HG02943 (cell line): Measurements from ENCODE around the gene CEBPB.
"Not testable (repeated sequence)": the region's sequence is repeated elsewhere in the genome, so short reads cannot be mapped to it uniquely, and the experiment has no call there.

Experiments used
- ATAC-seq: cut with Tn5 transposase; IDR thresholded peaks from one replicate; pipeline ENCODE4 v1.9.1; 2021; ENCODE audit warnings: mild to moderate bottlenecking, low read depth, moderate library complexity; ENCODE audit not compliant: unreplicated experiment

CEBPB gene

DNA sequence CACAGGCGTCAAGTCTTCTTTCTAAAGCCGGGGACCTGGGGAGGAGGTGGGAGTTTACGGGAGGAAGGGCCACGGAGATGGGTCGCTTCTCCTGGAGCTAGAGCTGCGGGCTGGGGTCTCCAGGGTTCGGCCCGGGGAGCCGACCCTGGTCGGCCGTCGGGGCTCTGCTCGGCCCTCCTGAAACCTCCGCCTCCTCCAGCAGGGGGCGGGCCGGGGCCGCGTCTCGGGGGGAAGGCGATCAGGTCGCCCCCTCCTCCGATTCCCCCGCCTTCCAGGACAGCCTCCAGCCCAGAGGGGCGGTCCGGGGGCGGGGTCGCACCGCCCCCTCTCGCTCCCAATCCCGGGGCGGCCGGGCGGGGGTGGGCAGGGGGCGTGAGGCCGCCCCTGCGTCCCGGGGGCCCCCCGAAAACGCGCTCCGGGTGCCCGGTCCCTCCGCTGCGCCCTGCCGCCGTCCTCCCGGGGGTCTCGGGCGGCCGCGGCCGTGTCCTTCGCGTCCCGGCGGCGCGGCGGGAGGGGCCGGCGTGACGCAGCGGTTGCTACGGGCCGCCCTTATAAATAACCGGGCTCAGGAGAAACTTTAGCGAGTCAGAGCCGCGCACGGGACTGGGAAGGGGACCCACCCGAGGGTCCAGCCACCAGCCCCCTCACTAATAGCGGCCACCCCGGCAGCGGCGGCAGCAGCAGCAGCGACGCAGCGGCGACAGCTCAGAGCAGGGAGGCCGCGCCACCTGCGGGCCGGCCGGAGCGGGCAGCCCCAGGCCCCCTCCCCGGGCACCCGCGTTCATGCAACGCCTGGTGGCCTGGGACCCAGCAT is at the start of gene CEBPB:
Gene CEBPB, plus strand, starts transcription at position 580 of the 814 bp plus-strand sequence. Its CDS starts 204 bp downstream, at position 784.
- ATAC-seq = no peak

GRCh38 chr20:50141018-50141675 is 49.5 kb upstream of the CEBPB start:
- ATAC-seq = no peak

GRCh38 chr20:50141811-50142561 is 48.6 kb upstream of the CEBPB start:
- ATAC-seq = no peak

- ATAC-seq = no peak
These were observed 47.8 kb upstream of the CEBPB start for GRCh38 chr20:50142812-50143211.

DNA sequence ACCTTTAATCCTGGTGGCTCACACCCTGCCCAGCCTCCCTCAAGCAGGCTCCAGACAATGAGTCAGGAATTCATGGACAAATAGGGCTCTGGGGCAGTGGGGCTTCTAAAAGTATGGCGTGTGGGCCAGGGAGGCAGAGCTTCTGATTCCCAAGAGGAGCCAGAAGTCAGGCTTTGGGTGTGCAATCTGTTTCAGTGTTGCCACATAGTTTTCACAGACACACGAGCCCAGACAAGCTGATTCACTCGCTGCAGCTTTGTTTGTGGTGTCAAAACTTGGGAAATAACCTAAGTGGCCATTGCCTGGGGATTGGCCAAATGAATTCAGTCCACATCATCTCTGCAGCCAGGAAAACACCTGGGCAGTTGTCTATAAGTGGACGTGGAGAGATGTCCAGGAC is 46.3 kb upstream of the CEBPB start:
- ATAC-seq = no peak

GRCh38 chr20:50145566-50145965 is 45.1 kb upstream of the CEBPB start:
- ATAC-seq = no peak

- ATAC-seq = no peak
These were observed 44.4 kb upstream of the CEBPB start for GRCh38 chr20:50146214-50146613.

GRCh38 chr20:50146732-50147662 is 43.6 kb upstream of the CEBPB start:
- ATAC-seq = peak; percentile 59

DNA sequence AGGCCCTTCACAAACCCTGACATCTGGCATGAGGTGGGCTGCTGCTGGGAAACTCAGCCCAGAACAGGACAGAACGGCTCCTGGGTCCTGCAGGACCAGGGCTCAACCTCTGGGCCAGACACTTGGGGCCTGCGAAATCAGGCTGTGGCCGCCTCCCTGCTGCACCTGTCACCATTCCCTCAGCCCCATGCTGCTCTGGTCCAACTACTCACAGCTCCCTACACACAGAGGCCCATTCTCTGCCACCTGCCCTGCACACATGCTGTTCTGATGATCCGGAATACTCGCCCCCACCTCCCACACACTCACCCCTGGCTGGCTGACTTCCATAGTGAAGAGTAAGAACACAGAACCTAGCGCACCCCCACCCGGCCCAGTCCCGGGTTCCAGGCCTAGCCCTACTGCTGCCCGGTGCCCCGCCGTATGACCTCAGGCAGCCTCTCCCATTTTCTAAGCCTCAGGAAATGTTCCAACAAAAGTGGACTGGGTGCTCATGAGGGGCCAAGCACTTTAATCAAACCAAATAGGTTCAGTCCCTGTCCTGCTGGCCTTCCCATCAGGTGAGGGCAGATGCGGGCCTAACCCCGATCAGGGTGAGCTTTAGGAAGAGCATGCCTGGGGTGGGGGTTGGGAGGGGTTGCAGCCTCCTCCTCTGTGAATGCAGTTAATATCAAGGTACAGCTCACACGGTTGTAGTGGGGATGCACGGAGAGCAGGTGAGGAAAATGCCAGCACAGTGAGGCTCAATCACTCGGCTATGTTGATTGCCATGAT is 41.0 kb upstream of the CEBPB start:
- ATAC-seq = no peak

- no peak for ATAC-seq
These were observed 39.4 kb upstream of the CEBPB start for GRCh38 chr20:50151034-50151743.

GRCh38 chr20:50152394-50153152 is 38.1 kb upstream of the CEBPB start:
- no peak for ATAC-seq

DNA sequence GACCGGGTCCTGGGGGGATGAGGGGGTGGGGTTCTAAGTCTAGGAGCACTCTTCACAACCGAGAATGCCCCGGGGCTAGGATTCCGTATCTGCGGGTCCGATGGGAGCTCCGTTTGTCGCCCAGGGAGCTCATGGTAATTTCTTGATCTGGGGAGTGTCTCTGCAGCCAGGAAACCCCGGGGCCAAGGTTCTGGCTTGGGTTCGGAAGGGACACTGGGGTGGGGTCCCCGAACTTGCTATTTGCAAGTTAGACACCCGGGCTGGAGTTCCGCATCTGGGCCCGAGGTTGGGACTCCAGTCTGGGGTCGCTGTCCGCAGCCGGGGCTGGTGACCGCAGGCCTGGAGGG is 37.5 kb upstream of the CEBPB start:
- ATAC-seq = peak; percentile 12

GRCh38 chr20:50153500-50154377 is 36.9 kb upstream of the CEBPB start, which contains the start of gene PEDS1:
TSS of gene PEDS1 (minus strand) at chr20:50153723. CDS start at chr20:50153637, 86 bp downstream.
- ATAC-seq = peak; percentile 85

DNA sequence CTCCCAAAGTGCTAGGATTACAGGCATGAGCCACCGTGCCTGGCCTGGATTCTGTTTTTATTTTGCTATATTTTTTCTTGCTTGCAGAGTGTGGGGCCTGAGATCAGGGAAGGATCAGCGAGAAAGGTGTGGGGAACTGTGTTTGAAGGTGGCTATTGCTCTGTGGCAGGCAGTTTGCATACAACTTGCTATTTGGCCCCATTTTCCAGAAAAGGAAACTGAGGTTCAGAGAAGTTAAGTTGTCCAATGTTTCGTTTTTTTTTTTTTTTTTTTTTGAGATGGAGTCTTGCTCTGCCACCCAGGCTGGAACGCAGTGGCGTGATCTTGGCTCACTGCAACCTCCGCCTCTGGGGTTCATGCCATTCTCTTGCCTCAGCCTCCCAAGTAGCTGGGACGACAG is 29.1 kb upstream of the CEBPB start:
- not testable (repeated sequence) for ATAC-seq

- no peak for ATAC-seq
These were observed 26.9 kb upstream of the CEBPB start for GRCh38 chr20:50163570-50164317.
